Mesenchymal stem cell (in vitro differentiated cells and primary cell): ENCODE data around the gene GSK3B.

Experiments
- DNase-seq: peaks from one replicate; pipeline ENCODE4 v3.0.0-alpha.2; 2013
- H2AFZ ChIP-seq: one replicate; pipeline ENCODE4 v1.6.1; 2013; ENCODE audit warnings: low read depth, mild to moderate bottlenecking, control low read depth, inconsistent platforms, low read length, moderate library complexity
- H2AK5ac ChIP-seq: 2 replicates; pipeline ENCODE4 v1.6.1; 2013; ENCODE audit warnings: low read length, moderate library complexity, mild to moderate bottlenecking, inconsistent platforms; ENCODE audit not compliant: severe bottlenecking
- H2BK120ac ChIP-seq: one replicate; pipeline ENCODE4 v1.6.1; 2013; ENCODE audit warnings: low read depth, mild to moderate bottlenecking, inconsistent platforms, low read length, moderate library complexity
- H2BK12ac ChIP-seq, 2 experiments: one replicate each; pipeline ENCODE4 v1.6.1; 2013; ENCODE audit warnings: inconsistent platforms in 2 of 2, low read length in 2 of 2, mild to moderate bottlenecking in 2 of 2, moderate library complexity in 2 of 2, control low read depth in 1 of 2
- H2BK15ac ChIP-seq: one replicate; pipeline ENCODE4 v1.6.1; 2013; ENCODE audit warnings: mild to moderate bottlenecking, low read depth, inconsistent platforms; ENCODE audit not compliant: poor library complexity, severe bottlenecking
- H2BK5ac ChIP-seq: 2 replicates; pipeline ENCODE4 v1.6.1; 2013; ENCODE audit warnings: low read depth, mild to moderate bottlenecking, low read length, control low read depth, inconsistent platforms; ENCODE audit not compliant: poor library complexity, severe bottlenecking
- H3K14ac ChIP-seq, 2 experiments: one replicate each; pipeline ENCODE4 v1.6.1; 2013; ENCODE audit warnings: inconsistent platforms in 2 of 2, low read length in 2 of 2, control low read depth in 1 of 2, mild to moderate bottlenecking in 1 of 2, moderate library complexity in 1 of 2
- H3K18ac ChIP-seq, 2 experiments: one replicate each; pipeline ENCODE4 v1.6.1; 2013; ENCODE audit warnings: inconsistent platforms in 2 of 2, low read length in 2 of 2, control low read depth in 1 of 2, low read depth in 1 of 2, mild to moderate bottlenecking in 1 of 2
- H3K23ac ChIP-seq, 2 experiments: one replicate each; pipeline ENCODE4 v1.6.1; 2013; ENCODE audit warnings: inconsistent platforms in 2 of 2, low read length in 2 of 2, mild to moderate bottlenecking in 2 of 2, moderate library complexity in 2 of 2, control low read depth in 1 of 2
- H3K27ac ChIP-seq: 2 replicates; pipeline ENCODE4 v1.5.1; 2013; ENCODE audit warnings: mild to moderate bottlenecking, moderate library complexity, low read length, control low read depth, inconsistent platforms; ENCODE audit not compliant: poor library complexity, severe bottlenecking
- H3K27me3 ChIP-seq, 2 experiments: 2 replicates each; pipeline versions ENCODE4 v1.6.1 to v1.7.0; 2013; ENCODE audit warnings: low read length in 2 of 2, mild to moderate bottlenecking in 2 of 2, moderate library complexity in 2 of 2, control low read depth in 1 of 2, inconsistent platforms in 1 of 2; ENCODE audit not compliant: control insufficient read depth in 1 of 2, insufficient read depth in 1 of 2
- H3K36me3 ChIP-seq, 2 experiments: 2 replicates each; pipeline versions ENCODE4 v1.6.1 to v1.7.0; 2013; ENCODE audit warnings: low read length in 2 of 2, control low read depth in 1 of 2, inconsistent platforms in 1 of 2, low read depth in 1 of 2, mild to moderate bottlenecking in 1 of 2; ENCODE audit not compliant: insufficient read depth in 2 of 2, control insufficient read depth in 1 of 2
- H3K4ac ChIP-seq, 2 experiments: one replicate each; pipeline ENCODE4 v1.6.1; 2013; ENCODE audit warnings: inconsistent platforms in 2 of 2, low read length in 2 of 2, mild to moderate bottlenecking in 2 of 2, moderate library complexity in 2 of 2, control low read depth in 1 of 2, low read depth in 1 of 2
- H3K4me1 ChIP-seq: 2 replicates; pipeline ENCODE4 v1.6.1; 2013; ENCODE audit warnings: low read depth, low read length, control low read depth; ENCODE audit not compliant: control insufficient read depth, insufficient read depth
- H3K4me2 ChIP-seq: 2 replicates; pipeline ENCODE4 v1.6.1; 2013; ENCODE audit warnings: low read length, mild to moderate bottlenecking, inconsistent platforms; ENCODE audit not compliant: poor library complexity, severe bottlenecking
- H3K4me3 ChIP-seq, 2 experiments: 2 replicates each; pipeline versions ENCODE4 v1.5.1 to v1.7.0; 2013; ENCODE audit warnings: low read length in 2 of 2, mild to moderate bottlenecking in 2 of 2, control low read depth in 1 of 2, low read depth in 1 of 2; ENCODE audit not compliant: insufficient read depth in 1 of 2
- H3K79me1 ChIP-seq: replicated peaks from 2 replicates; pipeline ENCODE4 v1.6.1; 2013; ENCODE audit warnings: mild to moderate bottlenecking, control low read depth, low read length, inconsistent platforms; ENCODE audit not compliant: poor library complexity, severe bottlenecking
- H3K9ac ChIP-seq: 2 replicates; pipeline ENCODE4 v1.7.0; 2013; ENCODE audit warnings: mild to moderate bottlenecking, low read length, moderate library complexity
- H3K9me3 ChIP-seq: 2 replicates; pipeline ENCODE4 v1.7.0; 2013; ENCODE audit warnings: mild to moderate bottlenecking, low read length; ENCODE audit not compliant: control insufficient read depth
- H4K8ac ChIP-seq: one replicate; pipeline ENCODE4 v1.6.1; 2013; ENCODE audit warnings: inconsistent platforms, mild to moderate bottlenecking, low read length, moderate library complexity
- H4K91ac ChIP-seq: one replicate; pipeline ENCODE4 v1.6.1; 2013; ENCODE audit warnings: mild to moderate bottlenecking, low read length, inconsistent platforms
- WGBS: methylation state at CpG from one replicate; pipeline ENCODE4 v1.1.7; 2013; ENCODE audit warnings: mixed read lengths; 5-methylcytosine and 5-hydroxymethylcytosine counted together

The GSK3B gene

GRCh38 chr3:120129051-120129450 lies 34.8 kb upstream of the GSK3B start:
- H3K9me3 ChIP-seq, result no peaks in the 10 kb centered on the region
- no peak overlapping the region for H3K4ac ChIP-seq
- H2BK120ac ChIP-seq, result no peak overlapping the region
- H2AK5ac ChIP-seq, result no peak overlapping the region
- H3K79me1 ChIP-seq, result no peaks in the 10 kb centered on the region
- H3K23ac ChIP-seq, result no peak overlapping the region
- WGBS, result 96% methylated on average over 1 of the region's 1 CpG
- no peak overlapping the region for H2BK12ac ChIP-seq
- H3K4me1 ChIP-seq, result no peaks in the 10 kb centered on the region
- H3K9ac ChIP-seq, result no peak overlapping the region
- no peaks in the 10 kb centered on the region for H3K27me3 ChIP-seq
- no peak overlapping the region for H4K8ac ChIP-seq
- no peak overlapping the region for H2AFZ ChIP-seq
- H3K36me3 ChIP-seq, result no peaks in the 10 kb centered on the region
- H3K4me2 ChIP-seq, result no peak overlapping the region
- no peak overlapping the region for H3K27ac ChIP-seq
- no peak overlapping the region for H2BK15ac ChIP-seq
- no peak overlapping the region for H4K91ac ChIP-seq
- no peak overlapping the region for H3K18ac ChIP-seq
- H3K4me3 ChIP-seq, result no peak overlapping the region
- no peak overlapping the region for H3K14ac ChIP-seq
- DNase-seq, result no peak
- no peak overlapping the region for H2BK5ac ChIP-seq

- no peaks in the 10 kb centered on the region for H3K27me3 ChIP-seq
- no peak overlapping the region for H2BK15ac ChIP-seq
- H3K9me3 ChIP-seq, result no peaks in the 10 kb centered on the region
- H3K79me1 ChIP-seq, result no peaks in the 10 kb centered on the region
- no peak overlapping the region for H4K8ac ChIP-seq
- no peak overlapping the region for H3K4me3 ChIP-seq
- no peak overlapping the region for H3K4ac ChIP-seq
- H3K27ac ChIP-seq, result no peak overlapping the region
- no peak overlapping the region for H4K91ac ChIP-seq
- H3K36me3 ChIP-seq, result no peaks in the 10 kb centered on the region
- no peak for DNase-seq
- no peak overlapping the region for H2AK5ac ChIP-seq
- H3K4me2 ChIP-seq, result no peak overlapping the region
- H2BK5ac ChIP-seq, result no peak overlapping the region
- H3K9ac ChIP-seq, result no peak overlapping the region
- no peaks in the 10 kb centered on the region for H3K4me1 ChIP-seq
- no peak overlapping the region for H3K14ac ChIP-seq
- no peak overlapping the region for H2BK12ac ChIP-seq
- H2BK120ac ChIP-seq, result no peak overlapping the region
- no peak overlapping the region for H2AFZ ChIP-seq
- H3K23ac ChIP-seq, result no peak overlapping the region
- H3K18ac ChIP-seq, result no peak overlapping the region
These were observed 31.7 kb upstream of the GSK3B start for GRCh38 chr3:120125992-120126391.

GRCh38 chr3:120119846-120120510 lies 25.7 kb upstream of the GSK3B start:
- Histone ChIP-seq H2BK120ac (no peak overlapping the region), H3K79me1 (no peaks in the 10 kb centered on the region), H2BK12ac (no peak overlapping the region), H3K4me1 (no peaks in the 10 kb centered on the region), H2AFZ (no peak overlapping the region), H3K9me3 (no peaks in the 10 kb centered on the region), H3K4me2 (no peak overlapping the region), H3K9ac (no peak overlapping the region), H4K8ac (no peak overlapping the region), H3K18ac (no peak overlapping the region), H3K4ac (no peak overlapping the region), H2BK15ac (no peak overlapping the region), H3K14ac (no peak overlapping the region), H2BK5ac (no peak overlapping the region), H3K4me3 (no peak overlapping the region), H3K23ac (no peak overlapping the region), H4K91ac (no peak overlapping the region), H3K27ac (no peak overlapping the region), H2AK5ac (no peak overlapping the region), H3K27me3 (no peaks in the 10 kb centered on the region), H3K36me3 (no peaks in the 10 kb centered on the region)
- DNase-seq, result no peak
- WGBS, result 93% methylated on average over 7 of the region's 7 CpGs

GRCh38 chr3:120114981-120115380 lies 20.7 kb upstream of the GSK3B start:
- H4K91ac ChIP-seq, result no peak overlapping the region
- no peak overlapping the region for H2BK120ac ChIP-seq
- H2AFZ ChIP-seq, result no peak overlapping the region
- H3K4me3 ChIP-seq, result no peak overlapping the region
- H2BK15ac ChIP-seq, result no peak overlapping the region
- no peak overlapping the region for H3K9ac ChIP-seq
- peak; percentile 33 for DNase-seq
- H3K9me3 ChIP-seq, result no peaks in the 10 kb centered on the region
- no peak overlapping the region for H2BK5ac ChIP-seq
- H3K14ac ChIP-seq, result no peak overlapping the region
- H3K36me3 ChIP-seq, result no peaks in the 10 kb centered on the region
- H2AK5ac ChIP-seq, result no peak overlapping the region
- H2BK12ac ChIP-seq, result no peak overlapping the region
- no peak overlapping the region for H3K18ac ChIP-seq
- H3K4me1 ChIP-seq, result no peaks in the 10 kb centered on the region
- no peaks in the 10 kb centered on the region for H3K27me3 ChIP-seq
- no peak overlapping the region for H4K8ac ChIP-seq
- no peak overlapping the region for H3K27ac ChIP-seq
- H3K79me1 ChIP-seq, result no peaks in the 10 kb centered on the region
- no CpG with 5 or more reads among the region's 2 CpGs for WGBS
- H3K4ac ChIP-seq, result no peak overlapping the region
- no peak overlapping the region for H3K23ac ChIP-seq
- H3K4me2 ChIP-seq, result no peak overlapping the region
